K562 (cell line): ENCODE results near the gene NR3C2. TPM values are rescaled to one million over a fixed set of nuclear protein-coding genes. Genes with fewer than 3 reads are reported as not detected.

ENCODE experiments used
- ATAC-seq: fragments of 200-7000 bp; cut with Tn5 transposase; 3 replicates; pipeline ENCODE4 v1.9.1; 2020; ENCODE audit warnings: moderate library complexity
- BruUV-seq: library from RNA; stranded (reverse); fragments of 400-500 nt; replicated peaks from 2 replicates; lab custom pipeline; 2021; lab: Mats Ljungman, UMichigan
- CTCF ChIA-PET: fragments of 300-600 bp; formaldehyde crosslinking; extraction: SDS; loops from one replicate; lab custom pipeline; 2021; ENCODE audit warnings: low intra/inter-chr PET ratio; lab: Yijun Ruan, JAX
- POLR2A ChIA-PET: fragments of 300-600, 350-650 bp; sonication (Branson Sonifier 250); formaldehyde crosslinking; extraction: SDS; loops from one replicate; lab custom pipeline; 2021; ENCODE audit warnings: antibody characterized with exemption, inconsistent platforms; lab: Yijun Ruan, JAX
- DNase-seq, 4 experiments: peaks; one replicate each; pipeline versions ENCODE4 v3.0.0 to v3.0.0-alpha.2; 2011 to 2018; ENCODE audit warnings: low spot score in 3 of 4, mixed read lengths in 3 of 4; ENCODE audit errors: extremely low read depth in 1 of 4
- FAIRE-seq: peaks from 2 replicates; lab custom pipeline; 2011; peaks lifted over from hg19 to GRCh38; lab: Jason Lieb, UNC
- H2AFZ ChIP-seq: 2 replicates; pipeline ENCODE4 v1.6.0; 2011; ENCODE audit warnings: low read depth, low read length, control low read depth, inconsistent platforms
- H3K27ac ChIP-seq: fragments of 200-600 bp; 3 replicates; pipeline ENCODE4 v1.8.0; 2011; ENCODE audit warnings: low read depth, mild to moderate bottlenecking, control low read depth, inconsistent platforms, low read length, moderate library complexity, mixed read lengths; ENCODE audit errors: extremely low read depth
- H3K27me3 ChIP-seq, 2 experiments: fragments of 300-600 bp in 1 of 2; 2 replicates in 1 of 2; 3 replicates in 1 of 2; pipeline versions ENCODE4 v1.6.0 to v1.8.0; 2011; ENCODE audit warnings: inconsistent platforms in 2 of 2, low read length in 2 of 2, mild to moderate bottlenecking in 1 of 2, mixed read lengths in 1 of 2, moderate library complexity in 1 of 2; ENCODE audit not compliant: control insufficient read depth in 2 of 2, insufficient read depth in 2 of 2
- H3K36me3 ChIP-seq: fragments of 300-600 bp; 3 replicates; pipeline ENCODE4 v1.8.0; 2011; ENCODE audit warnings: mild to moderate bottlenecking, low read length, inconsistent platforms; ENCODE audit not compliant: control insufficient read depth, insufficient read depth
- H3K4me1 ChIP-seq, 2 experiments: fragments of 200-600 bp in 1 of 2; replicated peaks in 1 of 2; 2 replicates in 1 of 2; 3 replicates in 1 of 2; pipeline versions ENCODE4 v1.5.1 to v1.8.0; 2011; ENCODE audit warnings: inconsistent platforms in 2 of 2, low read length in 2 of 2, mild to moderate bottlenecking in 1 of 2, mixed read lengths in 1 of 2, moderate library complexity in 1 of 2; ENCODE audit not compliant: control insufficient read depth in 2 of 2, insufficient read depth in 2 of 2
- H3K4me2 ChIP-seq: 2 replicates; pipeline ENCODE4 v1.6.1; 2011; ENCODE audit warnings: low read length, control low read depth, inconsistent platforms, mixed read lengths; ENCODE audit not compliant: insufficient read depth
- H3K4me3 ChIP-seq: fragments of 200-600 bp; sonication (generic), shearing (Covaris generic); 2 replicates; pipeline ENCODE4 v1.5.1; 2016; ENCODE audit warnings: control low read depth, inconsistent platforms
- H3K79me2 ChIP-seq: fragments of 200-600 bp; 3 replicates; pipeline ENCODE4 v1.8.0; 2011; ENCODE audit warnings: low read length, inconsistent platforms; ENCODE audit not compliant: control insufficient read depth, insufficient read depth
- H3K9ac ChIP-seq, 2 experiments: 2 replicates each; pipeline versions ENCODE4 v1.6.0 to v1.6.1; 2011; ENCODE audit warnings: low read depth in 2 of 2, low read length in 2 of 2, control low read depth in 1 of 2, inconsistent platforms in 1 of 2, mild to moderate bottlenecking in 1 of 2, mixed read lengths in 1 of 2; ENCODE audit not compliant: insufficient read depth in 1 of 2
- H3K9me1 ChIP-seq: one replicate; pipeline ENCODE4 v1.6.0; 2011; ENCODE audit warnings: inconsistent platforms, mild to moderate bottlenecking, low read length, moderate library complexity; ENCODE audit not compliant: control insufficient read depth, insufficient read depth
- H3K9me3 ChIP-seq: replicated peaks from 2 replicates; pipeline ENCODE4 v1.5.1; 2011; ENCODE audit warnings: low read depth, low read length, inconsistent platforms; ENCODE audit not compliant: control insufficient read depth, insufficient read depth
- H4K20me1 ChIP-seq: replicated peaks from 2 replicates; pipeline ENCODE4 v1.6.1; 2011; ENCODE audit warnings: low read length, inconsistent platforms, mixed read lengths; ENCODE audit not compliant: control insufficient read depth, insufficient read depth
- E2F4 ChIP-seq: sonication (generic); formaldehyde crosslinking; IDR thresholded peaks from 2 replicates; pipeline ENCODE4 v1.8.0; 2022; ENCODE audit warnings: mild to moderate bottlenecking, low read depth, missing genetic modification reagents
- IRF9 ChIP-seq: fragments of 450-650 bp; IDR thresholded peaks from 2 replicates; pipeline ENCODE4 v1.6.1; 2016; ENCODE audit warnings: missing biosample characterization, missing genetic modification characterization
- JUND ChIP-seq, 2 experiments: IDR thresholded peaks; 2 replicates in 1 of 2; 3 replicates in 1 of 2; pipeline ENCODE4 v1.6.1; 2011; ENCODE audit warnings: borderline replicate concordance in 2 of 2, low read depth in 2 of 2, low read length in 2 of 2, improper control_type of control experiment in 1 of 2, missing biosample characterization in 1 of 2, missing genetic modification characterization in 1 of 2, missing genetic modification reagents in 1 of 2
- NEUROD1 ChIP-seq: fragments of 150-350 bp; IDR thresholded peaks from 2 replicates; pipeline ENCODE4 v1.6.1; 2014; ENCODE audit warnings: borderline replicate concordance, low read length, low read depth; ENCODE audit not compliant: partially characterized antibody
- SETDB1 ChIP-seq: IDR thresholded peaks from one replicate; pipeline ENCODE4 v1.6.1; 2012; ENCODE audit warnings: low read length, control low read depth, inconsistent platforms
- SMARCC2 ChIP-seq: fragments of 450-650 bp; IDR thresholded peaks from 2 replicates; pipeline ENCODE4 v1.6.1; 2017; ENCODE audit warnings: antibody characterized with exemption, moderate library complexity, mild to moderate bottlenecking, low read depth
- WGBS: fragments of 100-300 bp; shearing (Covaris generic); methylation state at CpG from one replicate; pipeline ENCODE4 v1.1.6; 2016; ENCODE audit warnings: low coverage, mixed read lengths; ENCODE audit not compliant: insufficient coverage; ENCODE audit errors: missing lambda C conversion rate; 5-methylcytosine and 5-hydroxymethylcytosine counted together
- in situ Hi-C: fragments of 300-500 bp; cut with MboI; formaldehyde crosslinking; loops from 4 replicates; pipeline ENCODE4 v1.15.0; 2018; ENCODE audit warnings: inconsistent platforms, mixed read lengths
- intact Hi-C: fragments of 100-400 bp; cut with micrococcal nuclease; formaldehyde crosslinking; loops from 2 replicates; pipeline ENCODE4 v1.14.2; 2022
- polyA plus RNA-seq, 8 experiments: library from polyadenylated mRNA; depleted of rRNA in 4 of 8; stranded (reverse) in 5 of 8; unstranded in 3 of 8; fragments of >200 nt; fragmentation: Nextera tagmentation in 2 of 8; fragmentation: Illumina TruSeq in 1 of 8; extraction: Ambion mirVana in 2 of 8; extraction: Trizol in 1 of 8; gene quantifications; 2 replicates each; pipeline versions ENCODE4 v1.2.1 to v1.2.3, GENCODE V29; 2011 to 2014; ENCODE audit warnings: inconsistent platforms in 1 of 8, missing spikeins in 1 of 8
- total RNA-seq, 7 experiments: library from RNA; depleted of rRNA in 6 of 7; stranded (reverse); fragments of >200 nt in 6 of 7; fragmentation: Illumina TruSeq in 2 of 7; extraction: Trizol in 2 of 7; gene quantifications; 2 replicates each; pipeline versions ENCODE4 v1.2.1 to v1.2.3, GENCODE V29; 2011 to 2021; ENCODE audit warnings: low replicate concordance in 1 of 7

The NR3C2 gene
- total and polyA plus RNA-seq, 9 of the 15 experiments (the other 6 are each of a cell fraction or from before 2014, with no cell fraction given) = 0.01 to 0.28 (median 0.16) TPM; not detected in 2

- Histone ChIP-seq H3K79me2 (no peaks in the 10 kb centered on the region), H3K9me3 (no peaks in the 10 kb centered on the region), H3K4me3 (no peak overlapping the region), H3K27me3 (no peaks in the 10 kb centered on the region; a peak in 1 of 5 replicates), H3K9ac (no peak overlapping the region), H4K20me1 (no peaks in the 10 kb centered on the region), H3K4me1 (no peaks in the 10 kb centered on the region), H3K27ac (no peak overlapping the region), H3K36me3 (no peaks in the 10 kb centered on the region), H3K4me2 (no peak overlapping the region), H3K9me1 (no peaks in the 10 kb centered on the region), H2AFZ (no peak overlapping the region)
- intact Hi-C loops = no loop called here
- TF ChIP-seq SETDB1 (no peak), NEUROD1 (no peak), SMARCC2 (no peak), IRF9 (tag) (no peak), JUND (IDR thresholded peaks at IDR 0.05; ENCODE audit: borderline replicate concordance, low read depth, low read length) (no peak), JUND (tag; IDR thresholded peaks at IDR 0.05; ENCODE audit: borderline replicate concordance, low read depth, low read length) (no peak), E2F4 (no peak)
- ATAC-seq (no peak), FAIRE-seq (no peak), DNase-seq (no peak)
- BruUV-seq = no TSS peak
- ChIA-PET POLR2A (no interaction called here), CTCF (no interaction called here)
- in situ Hi-C loops = no loop called here
- WGBS = 0% methylated on average over 7 of the region's 7 CpGs
These were observed 5.7 kb downstream of the NR3C2 start for GRCh38 chr4:148436512-148436911.
